ENCODE results near the gene SCUBE3. TPM values are rescaled to one million over a fixed set of nuclear protein-coding genes. Genes with fewer than 3 reads are reported as not detected.

Gene SCUBE3
- polyA plus RNA-seq, 1 donor from 2014 or later = 7.3 TPM

GRCh38 chr6:35181933-35182612 is 31.7 kb upstream of the SCUBE3 start:
- Histone ChIP-seq H4K20me1 (ENCODE audit: insufficient read depth) (no peaks in the 10 kb centered on the region), H3K79me2 (replicated peaks; ENCODE audit: insufficient read depth, low read length) (no peaks in the 10 kb centered on the region), H3K27me3 (ENCODE audit: insufficient read depth, low read depth, low read length) (no peaks in the 10 kb centered on the region), H3K4me2 (ENCODE audit: low read length) (no peak overlapping the region), H3K9me2 (ENCODE audit: insufficient read depth, low read length) (no peaks in the 10 kb centered on the region), H2AFZ (ENCODE audit: low read depth, low read length) (no peak overlapping the region), H3K9ac (ENCODE audit: low read length) (no peak overlapping the region), H3K36me3 (ENCODE audit: insufficient read depth, low read length) (no peaks in the 10 kb centered on the region), H3K9me3 (ENCODE audit: low read length) (no peaks in the 10 kb centered on the region), H3K27ac (ENCODE audit: low read length) (no peak overlapping the region), H3F3A (ENCODE audit: insufficient read depth, low read length, poor library complexity, severe bottlenecking) (no peaks in the 10 kb centered on the region), H3K4me3 (ENCODE audit: low read length) (no peak overlapping the region)
- TF ChIP-seq EP300 (conservative IDR thresholded peaks at IDR 0.05; ENCODE audit: poor library complexity, severe bottlenecking) (no peak), CTCF (IDR thresholded peaks at IDR 0.05; ENCODE audit: poor library complexity, severe bottlenecking) (no peak), RAD21 (conservative IDR thresholded peaks at IDR 0.05) (no peak), REST (IDR thresholded peaks at IDR 0.05; ENCODE audit: borderline replicate concordance) (no peak), SMC3 (conservative IDR thresholded peaks at IDR 0.05; ENCODE audit: poor library complexity) (no peak), EZH2 (IDR thresholded peaks at IDR 0.05; ENCODE audit: borderline replicate concordance, insufficient read depth, low read length, poor library complexity, severe bottlenecking) (no peak), TAF1 (IDR thresholded peaks at IDR 0.05; ENCODE audit: low read depth) (no peak), MXI1 (conservative IDR thresholded peaks at IDR 0.05; ENCODE audit: poor library complexity, severe bottlenecking) (no peak), POLR2AphosphoS5 (IDR thresholded peaks at IDR 0.05) (no peak)

GRCh38 chr6:35183281-35183680 is 30.5 kb upstream of the SCUBE3 start:
- Histone ChIP-seq H4K20me1 (ENCODE audit: insufficient read depth) (no peaks in the 10 kb centered on the region), H3K9ac (ENCODE audit: low read length) (no peak overlapping the region), H3F3A (ENCODE audit: insufficient read depth, low read length, poor library complexity, severe bottlenecking) (no peaks in the 10 kb centered on the region), H3K27me3 (ENCODE audit: insufficient read depth, low read depth, low read length) (no peaks in the 10 kb centered on the region), H3K4me3 (ENCODE audit: low read length) (no peak overlapping the region), H3K79me2 (replicated peaks; ENCODE audit: insufficient read depth, low read length) (no peaks in the 10 kb centered on the region), H3K9me2 (ENCODE audit: insufficient read depth, low read length) (no peaks in the 10 kb centered on the region), H3K9me3 (ENCODE audit: low read length) (no peaks in the 10 kb centered on the region), H2AFZ (ENCODE audit: low read depth, low read length) (no peak overlapping the region), H3K4me2 (ENCODE audit: low read length) (no peak overlapping the region), H3K36me3 (ENCODE audit: insufficient read depth, low read length) (no peaks in the 10 kb centered on the region), H3K27ac (ENCODE audit: low read length) (no peak overlapping the region)
- TF ChIP-seq CTCF (IDR thresholded peaks at IDR 0.05; ENCODE audit: poor library complexity, severe bottlenecking) (no peak), MXI1 (conservative IDR thresholded peaks at IDR 0.05; ENCODE audit: poor library complexity, severe bottlenecking) (no peak), POLR2AphosphoS5 (IDR thresholded peaks at IDR 0.05) (no peak), RAD21 (conservative IDR thresholded peaks at IDR 0.05) (no peak), EP300 (conservative IDR thresholded peaks at IDR 0.05; ENCODE audit: poor library complexity, severe bottlenecking) (no peak), SMC3 (conservative IDR thresholded peaks at IDR 0.05; ENCODE audit: poor library complexity) (no peak), TAF1 (IDR thresholded peaks at IDR 0.05; ENCODE audit: low read depth) (no peak), EZH2 (IDR thresholded peaks at IDR 0.05; ENCODE audit: borderline replicate concordance, insufficient read depth, low read length, poor library complexity, severe bottlenecking) (no peak), REST (IDR thresholded peaks at IDR 0.05; ENCODE audit: borderline replicate concordance) (no peak)
